Measurements from ENCODE around the gene CLDN4.

Gene CLDN4

DNA sequence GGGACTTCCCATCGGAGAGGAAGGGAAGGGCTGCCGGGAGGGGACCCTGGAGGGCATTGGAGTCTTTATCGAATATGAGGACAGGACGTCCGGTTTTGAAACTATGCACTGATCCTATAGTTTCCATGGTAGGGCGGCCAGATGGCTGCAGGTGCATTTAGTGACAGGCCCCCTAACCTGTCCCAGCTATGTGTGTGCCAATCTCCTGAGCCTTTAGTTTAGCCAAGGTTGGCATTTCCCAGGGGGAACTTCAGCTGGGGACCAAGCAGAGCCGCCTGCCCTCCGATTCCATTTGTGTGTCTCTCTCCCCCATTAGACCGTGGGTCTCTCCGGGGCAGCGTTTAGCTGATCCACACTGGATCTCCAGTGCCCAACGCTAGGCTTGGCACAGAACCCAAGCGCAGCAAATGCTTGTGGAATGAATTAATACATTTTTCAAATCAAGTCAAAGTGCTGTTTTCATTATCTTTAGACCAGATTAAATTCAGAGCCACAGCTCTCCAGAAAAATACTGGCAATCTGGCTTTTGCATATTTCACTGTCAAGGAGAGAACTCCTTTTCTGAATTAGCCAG, 50.0 kb downstream of the CLDN4 start:
- TF ChIP-seq, protein P1, sequence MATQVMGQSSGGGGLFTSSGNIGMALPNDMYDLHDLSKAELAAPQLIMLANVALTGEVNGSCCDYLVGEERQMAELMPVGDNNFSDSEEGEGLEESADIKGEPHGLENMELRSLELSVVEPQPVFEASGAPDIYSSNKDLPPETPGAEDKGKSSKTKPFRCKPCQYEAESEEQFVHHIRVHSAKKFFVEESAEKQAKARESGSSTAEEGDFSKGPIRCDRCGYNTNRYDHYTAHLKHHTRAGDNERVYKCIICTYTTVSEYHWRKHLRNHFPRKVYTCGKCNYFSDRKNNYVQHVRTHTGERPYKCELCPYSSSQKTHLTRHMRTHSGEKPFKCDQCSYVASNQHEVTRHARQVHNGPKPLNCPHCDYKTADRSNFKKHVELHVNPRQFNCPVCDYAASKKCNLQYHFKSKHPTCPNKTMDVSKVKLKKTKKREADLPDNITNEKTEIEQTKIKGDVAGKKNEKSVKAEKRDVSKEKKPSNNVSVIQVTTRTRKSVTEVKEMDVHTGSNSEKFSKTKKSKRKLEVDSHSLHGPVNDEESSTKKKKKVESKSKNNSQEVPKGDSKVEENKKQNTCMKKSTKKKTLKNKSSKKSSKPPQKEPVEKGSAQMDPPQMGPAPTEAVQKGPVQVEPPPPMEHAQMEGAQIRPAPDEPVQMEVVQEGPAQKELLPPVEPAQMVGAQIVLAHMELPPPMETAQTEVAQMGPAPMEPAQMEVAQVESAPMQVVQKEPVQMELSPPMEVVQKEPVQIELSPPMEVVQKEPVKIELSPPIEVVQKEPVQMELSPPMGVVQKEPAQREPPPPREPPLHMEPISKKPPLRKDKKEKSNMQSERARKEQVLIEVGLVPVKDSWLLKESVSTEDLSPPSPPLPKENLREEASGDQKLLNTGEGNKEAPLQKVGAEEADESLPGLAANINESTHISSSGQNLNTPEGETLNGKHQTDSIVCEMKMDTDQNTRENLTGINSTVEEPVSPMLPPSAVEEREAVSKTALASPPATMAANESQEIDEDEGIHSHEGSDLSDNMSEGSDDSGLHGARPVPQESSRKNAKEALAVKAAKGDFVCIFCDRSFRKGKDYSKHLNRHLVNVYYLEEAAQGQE (IDR thresholded peaks at IDR 0.05; ENCODE audit: insufficient replicate concordance, low read depth) = no peak
- TF ChIP-seq SPI1 (IDR thresholded peaks at IDR 0.05; ENCODE audit: borderline replicate concordance, low read depth) (no peak), GABPA (IDR thresholded peaks at IDR 0.05; ENCODE audit: low read depth) (no peak)
- no peak for DNase-seq (ENCODE audit: low read depth in 1 of 2, low spot score in 1 of 2)
- Histone ChIP-seq H3K27ac (replicated peaks) (no peak overlapping the region), H3K4me3 (replicated peaks; ENCODE audit: insufficient read depth, low read length) (no peak overlapping the region), H3K27me3 (ENCODE audit: insufficient read depth, poor library complexity, severe bottlenecking) (peaks cover 5% of the 10 kb centered on the region)

DNA sequence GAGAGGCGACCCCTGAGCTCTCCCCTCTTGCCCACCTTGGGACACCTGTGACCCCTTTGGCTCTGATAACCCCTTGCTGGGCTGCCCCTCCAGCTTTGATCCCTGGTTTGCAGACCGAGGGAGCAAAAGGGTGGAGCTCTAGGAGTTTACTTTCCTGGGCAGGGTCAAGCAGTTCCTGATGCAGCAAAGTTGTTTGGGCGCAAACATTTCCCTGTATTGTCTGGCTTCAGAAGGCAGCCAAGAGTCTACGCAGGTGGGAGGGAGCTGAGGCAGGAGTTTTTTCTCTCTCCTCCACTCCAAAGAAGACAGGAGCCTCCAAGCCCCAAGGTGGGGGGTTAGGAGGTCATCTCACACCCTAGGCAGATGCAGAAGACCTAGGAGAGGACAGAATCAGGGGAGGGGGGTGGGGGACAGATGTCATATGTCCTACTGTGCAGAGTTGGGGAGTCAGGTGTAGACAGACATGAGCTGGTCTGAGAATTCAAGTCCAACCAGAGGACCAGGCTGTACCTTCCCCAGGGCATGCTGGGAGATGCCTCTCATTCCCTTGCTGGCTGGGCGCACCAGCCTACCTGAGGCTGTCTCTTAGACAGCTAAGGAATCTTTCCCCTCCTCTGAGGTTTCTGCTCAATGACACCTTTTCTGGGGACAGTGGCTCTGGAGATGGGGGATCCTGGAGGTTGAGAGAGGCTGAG, 50.7 kb downstream of the CLDN4 start:
- no peak overlapping the region for H3K27ac ChIP-seq (replicated peaks)
- H3K4me3 ChIP-seq (replicated peaks; ENCODE audit: insufficient read depth, low read length) = no peak overlapping the region
- peaks cover 8% of the 10 kb centered on the region for H3K27me3 ChIP-seq (ENCODE audit: insufficient read depth, poor library complexity, severe bottlenecking)
- TF ChIP-seq GABPA (IDR thresholded peaks at IDR 0.05; ENCODE audit: low read depth) (no peak), SPI1 (IDR thresholded peaks at IDR 0.05; ENCODE audit: borderline replicate concordance, low read depth) (no peak), POLR2AphosphoS5 (IDR thresholded peaks at IDR 0.05; ENCODE audit: low read depth) (no peak)
- TF ChIP-seq, protein P1 (IDR thresholded peaks at IDR 0.05; ENCODE audit: insufficient replicate concordance, low read depth) = no peak
- TF ChIP-seq, protein P2, sequence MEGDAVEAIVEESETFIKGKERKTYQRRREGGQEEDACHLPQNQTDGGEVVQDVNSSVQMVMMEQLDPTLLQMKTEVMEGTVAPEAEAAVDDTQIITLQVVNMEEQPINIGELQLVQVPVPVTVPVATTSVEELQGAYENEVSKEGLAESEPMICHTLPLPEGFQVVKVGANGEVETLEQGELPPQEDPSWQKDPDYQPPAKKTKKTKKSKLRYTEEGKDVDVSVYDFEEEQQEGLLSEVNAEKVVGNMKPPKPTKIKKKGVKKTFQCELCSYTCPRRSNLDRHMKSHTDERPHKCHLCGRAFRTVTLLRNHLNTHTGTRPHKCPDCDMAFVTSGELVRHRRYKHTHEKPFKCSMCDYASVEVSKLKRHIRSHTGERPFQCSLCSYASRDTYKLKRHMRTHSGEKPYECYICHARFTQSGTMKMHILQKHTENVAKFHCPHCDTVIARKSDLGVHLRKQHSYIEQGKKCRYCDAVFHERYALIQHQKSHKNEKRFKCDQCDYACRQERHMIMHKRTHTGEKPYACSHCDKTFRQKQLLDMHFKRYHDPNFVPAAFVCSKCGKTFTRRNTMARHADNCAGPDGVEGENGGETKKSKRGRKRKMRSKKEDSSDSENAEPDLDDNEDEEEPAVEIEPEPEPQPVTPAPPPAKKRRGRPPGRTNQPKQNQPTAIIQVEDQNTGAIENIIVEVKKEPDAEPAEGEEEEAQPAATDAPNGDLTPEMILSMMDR (IDR thresholded peaks at IDR 0.05; ENCODE audit: insufficient read depth, low read length) = no peak
- DNase-seq (ENCODE audit: low read depth in 1 of 2, low spot score in 1 of 2) = no peak

DNA sequence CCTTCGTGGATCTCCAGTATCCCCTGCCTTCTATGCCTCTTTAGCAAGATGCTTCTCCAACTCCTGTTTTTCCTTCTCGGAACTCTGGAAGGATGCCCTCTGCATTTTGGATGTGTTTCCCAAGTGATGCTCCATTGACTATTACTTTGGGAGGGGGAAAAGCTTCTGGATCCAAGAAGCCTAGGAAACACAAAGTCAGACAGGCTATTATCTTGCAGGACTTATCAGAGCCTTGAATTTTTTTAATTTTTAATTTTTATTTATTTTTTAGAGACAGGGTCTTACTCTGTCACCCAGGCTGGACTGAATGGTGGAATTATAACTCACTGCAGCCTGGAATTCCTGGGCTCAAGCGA, 51.2 kb downstream of the CLDN4 start:
- TF ChIP-seq, protein P1 (IDR thresholded peaks at IDR 0.05; ENCODE audit: insufficient replicate concordance, low read depth) = no peak
- TF ChIP-seq GABPA (IDR thresholded peaks at IDR 0.05; ENCODE audit: low read depth) = no peak
- no peak for TF ChIP-seq SPI1 (IDR thresholded peaks at IDR 0.05; ENCODE audit: borderline replicate concordance, low read depth)
- peaks cover 9% of the 10 kb centered on the region for H3K27me3 ChIP-seq (ENCODE audit: insufficient read depth, poor library complexity, severe bottlenecking)

More for the DNA sequence above, 51.2 kb downstream of the CLDN4 start:
- no peak for DNase-seq (ENCODE audit: low read depth in 1 of 2, low spot score in 1 of 2)
- H3K4me3 ChIP-seq (replicated peaks; ENCODE audit: insufficient read depth, low read length) = no peak overlapping the region
- H3K27ac ChIP-seq (replicated peaks) = no peak overlapping the region
